Stimulated activated naive CD8-positive, alpha-beta T cell treated with anti-CD3 and anti-CD28 coated beads, Interleukin-15, amount 100 ng/mL, for 72 hours (primary cell): ENCODE measurements around the gene RCSD1.

Experiments used
- ATAC-seq: fragments of 150-1000 bp; cut with Tn5 transposase; 2 replicates; pipeline ENCODE4 v1.10.0; 2021; ENCODE audit warnings: mild to moderate bottlenecking, moderate library complexity
- DNase-seq, 2 donors: peaks; one replicate each; pipeline ENCODE4 v3.0.0; 2021 to 2022
- H3K27ac Mint-ChIP-seq, 2 donors: one replicate each; pipeline ENCODE4 v1.8.0; 2022; ENCODE audit warnings: mild to moderate bottlenecking in 2 of 2, mixed read lengths in 2 of 2, moderate library complexity in 2 of 2
- H3K27me3 Mint-ChIP-seq: one replicate; pipeline ENCODE4 v1.8.0; 2022; ENCODE audit warnings: mixed read lengths
- H3K4me1 Mint-ChIP-seq: one replicate; pipeline ENCODE4 v1.8.0; 2022; ENCODE audit warnings: mild to moderate bottlenecking, mixed read lengths
- H3K4me3 Mint-ChIP-seq, 2 donors: one replicate each; pipeline ENCODE4 v1.8.0; 2022; ENCODE audit warnings: mild to moderate bottlenecking in 2 of 2, mixed read lengths in 2 of 2, moderate library complexity in 1 of 2
- H3K9me3 Mint-ChIP-seq, 2 donors: one replicate each; pipeline ENCODE4 v1.8.0; 2022; ENCODE audit warnings: mixed read lengths in 2 of 2

Gene RCSD1

GRCh38 chr1:167645625-167646414 is 15.8 kb downstream of the RCSD1 start:
- Mint-ChIP-seq H3K27me3 (no peaks in the 10 kb centered on the region), H3K4me1 (peaks cover 85% of the 10 kb centered on the region), H3K4me3 (no peak overlapping the region), H3K9me3 (no peaks in the 10 kb centered on the region), H3K27ac (peak overlapping the region; percentile 0 to 71)
- DNase-seq: no peak
- no peak for ATAC-seq

- DNase-seq (no peak), ATAC-seq (no peak)
- Mint-ChIP-seq H3K4me3 (no peak overlapping the region), H3K27ac (peak overlapping the region in 1 of 2 donors; percentile 45), H3K4me1 (peaks cover 83% of the 10 kb centered on the region), H3K27me3 (no peaks in the 10 kb centered on the region), H3K9me3 (no peaks in the 10 kb centered on the region)
Observed at GRCh38 chr1:167648252-167648849, 18.3 kb downstream of the RCSD1 start.

- DNase-seq: no peak
- H3K27ac Mint-ChIP-seq: peak overlapping the region in 1 of 2 donors; percentile 85
- peak overlapping the region; percentile 26 to 78 for H3K4me3 Mint-ChIP-seq
- no peaks in the 10 kb centered on the region for H3K27me3 Mint-ChIP-seq
- H3K9me3 Mint-ChIP-seq: no peaks in the 10 kb centered on the region
- H3K4me1 Mint-ChIP-seq: peaks cover 83% of the 10 kb centered on the region
- ATAC-seq: no peak
Observed at GRCh38 chr1:167648978-167649744, 19.1 kb downstream of the RCSD1 start.

- DNase-seq (no peak), ATAC-seq (peak; percentile 73)
- Mint-ChIP-seq H3K27me3 (no peaks in the 10 kb centered on the region), H3K4me3 (peak overlapping the region; percentile 60 to 78), H3K27ac (peak overlapping the region; percentile 82 to 93), H3K9me3 (no peaks in the 10 kb centered on the region), H3K4me1 (peaks cover 83% of the 10 kb centered on the region)
Observed at GRCh38 chr1:167650269-167651160, 20.5 kb downstream of the RCSD1 start.

- Mint-ChIP-seq H3K9me3 (no peaks in the 10 kb centered on the region), H3K27me3 (no peaks in the 10 kb centered on the region), H3K4me1 (peaks cover 77% of the 10 kb centered on the region), H3K27ac (peak overlapping the region; percentile 36 to 93), H3K4me3 (peak overlapping the region; percentile 60 to 78)
- ATAC-seq (peak; percentile 67), DNase-seq (no peak)
Observed at GRCh38 chr1:167651161-167651693, 21.2 kb downstream of the RCSD1 start.

GRCh38 chr1:167654975-167655575 is 25.0 kb downstream of the RCSD1 start:
- DNase-seq (no peak), ATAC-seq (no peak)
- Mint-ChIP-seq H3K27ac (peak overlapping the region in 1 of 2 donors; percentile 74), H3K4me3 (no peak overlapping the region), H3K4me1 (peaks cover 88% of the 10 kb centered on the region), H3K9me3 (no peaks in the 10 kb centered on the region), H3K27me3 (no peaks in the 10 kb centered on the region)

- Mint-ChIP-seq H3K27ac (peak overlapping the region in 1 of 2 donors; percentile 55), H3K27me3 (no peaks in the 10 kb centered on the region), H3K4me1 (peaks cover 88% of the 10 kb centered on the region), H3K4me3 (no peak overlapping the region), H3K9me3 (no peaks in the 10 kb centered on the region)
- no peak for ATAC-seq
- DNase-seq: no peak
Observed at GRCh38 chr1:167656657-167657056, 26.6 kb downstream of the RCSD1 start.

- Mint-ChIP-seq H3K27ac (no peak overlapping the region), H3K4me1 (peaks cover 89% of the 10 kb centered on the region), H3K4me3 (no peak overlapping the region), H3K9me3 (no peaks in the 10 kb centered on the region), H3K27me3 (no peaks in the 10 kb centered on the region)
- ATAC-seq (no peak), DNase-seq (no peak)
Observed at GRCh38 chr1:167658574-167659328, 28.7 kb downstream of the RCSD1 start.

GRCh38 chr1:167659450-167659849 is 29.4 kb downstream of the RCSD1 start:
- Mint-ChIP-seq H3K4me1 (peaks cover 82% of the 10 kb centered on the region), H3K27me3 (no peaks in the 10 kb centered on the region), H3K9me3 (no peaks in the 10 kb centered on the region), H3K4me3 (no peak overlapping the region), H3K27ac (peak overlapping the region in 1 of 2 donors; percentile 77)
- ATAC-seq (no peak), DNase-seq (no peak)

GRCh38 chr1:167659881-167660280 is 29.8 kb downstream of the RCSD1 start:
- no peaks in the 10 kb centered on the region for H3K27me3 Mint-ChIP-seq
- H3K27ac Mint-ChIP-seq: peak overlapping the region in 1 of 2 donors; percentile 77
- H3K9me3 Mint-ChIP-seq: no peaks in the 10 kb centered on the region
- ATAC-seq (no peak), DNase-seq (no peak)
- H3K4me1 Mint-ChIP-seq: peaks cover 82% of the 10 kb centered on the region
- no peak overlapping the region for H3K4me3 Mint-ChIP-seq

- peaks cover 85% of the 10 kb centered on the region for H3K4me1 Mint-ChIP-seq
Observed at GRCh38 chr1:167661527-167662426, 31.7 kb downstream of the RCSD1 start.

GRCh38 chr1:167663002-167663772 is 33.2 kb downstream of the RCSD1 start:
- Mint-ChIP-seq H3K4me3 (no peak overlapping the region), H3K4me1 (peaks cover 87% of the 10 kb centered on the region), H3K27ac (peak overlapping the region; percentile 44 to 89), H3K9me3 (no peaks in the 10 kb centered on the region), H3K27me3 (no peaks in the 10 kb centered on the region)
- DNase-seq (no peak), ATAC-seq (no peak)

More at GRCh38 chr1:167661527-167662426, 31.7 kb downstream of the RCSD1 start:
- peak overlapping the region; percentile 8 to 74 for H3K27ac Mint-ChIP-seq
- H3K27me3 Mint-ChIP-seq: no peaks in the 10 kb centered on the region
- no peak for DNase-seq
- no peak for ATAC-seq
- H3K9me3 Mint-ChIP-seq: no peaks in the 10 kb centered on the region
- H3K4me3 Mint-ChIP-seq: no peak overlapping the region
